Right lobe of liver (tissue), 6 donors: ENCODE results near the gene CARMIL1. TPM values are rescaled to one million over a fixed set of nuclear protein-coding genes. Genes with fewer than 3 reads are reported as not detected.
"Not testable (repeated sequence)": the region's sequence is repeated elsewhere in the genome, so short reads cannot be mapped to it uniquely, and the experiment has no call there.

Experiments
- ATAC-seq, 4 donors: fragments of 200-7000 bp; cut with Tn5 transposase; one replicate each; pipeline ENCODE4 v1.9.1; 2020; ENCODE audit warnings: mild to moderate bottlenecking in 4 of 4, moderate library complexity in 4 of 4
- DNase-seq, 3 donors: peaks; one replicate each; pipeline ENCODE4 v3.0.0-alpha.2; 2020
- H3K27ac ChIP-seq, 3 donors: fragments of 200-600 bp; one replicate each; pipeline ENCODE4 v1.8.0; 2022
- H3K27me3 ChIP-seq, 2 donors: fragments of 200-600 bp; one replicate each; pipeline ENCODE4 v1.8.0; 2022
- H3K36me3 ChIP-seq, 4 donors: fragments of 200-600 bp; sonication (generic) in 1 of 4; one replicate each; pipeline versions ENCODE4 v1.5.1 to v1.8.0; 2017 to 2022; ENCODE audit warnings: control low read depth in 1 of 4
- H3K4me1 ChIP-seq, 4 donors: fragments of 200-600 bp; sonication (generic) in 1 of 4; one replicate each; pipeline versions ENCODE4 v1.5.1 to v1.8.0; 2017 to 2022; ENCODE audit warnings: control low read depth in 1 of 4
- H3K4me3 ChIP-seq, 3 donors: fragments of 200-600 bp; one replicate each; pipeline ENCODE4 v1.8.0; 2022
- H3K9me3 ChIP-seq, 4 donors: fragments of 200-600 bp; sonication (generic) in 1 of 4; one replicate each; pipeline versions ENCODE4 v1.5.1 to v1.8.0; 2017 to 2022; ENCODE audit warnings: control low read depth in 1 of 4
- POLR2A ChIP-seq: fragments of 450-650 bp; IDR thresholded peaks from one replicate; pipeline ENCODE4 v1.6.1; 2017; ENCODE audit warnings: antibody characterized with exemption, mild to moderate bottlenecking
- whole genome bisulfite sequencing: methylation state at CpG from one replicate; pipeline ENCODE4 v1.1.6; 2018; ENCODE audit warnings: low coverage, low lambda C conversion rate; ENCODE audit not compliant: insufficient coverage; ENCODE audit errors: missing lambda C conversion rate; 5-methylcytosine and 5-hydroxymethylcytosine counted together
- intact Hi-C, 2 donors: fragments of 100-400 bp; cut with DNase I; formaldehyde crosslinking; loops; one replicate each; pipeline versions ENCODE4 v1.11.2 to v1.14.1; 2022
- total RNA-seq, 6 experiments: library from RNA; depleted of rRNA in 2 of 6; stranded (reverse); fragments of >200 nt in 2 of 6; fragmentation: NEBNext Ultra II Directional in 3 of 6; extraction: Animal tissue kit (Norgen Biotek cat#: 25700) in 3 of 6; gene quantifications; one replicate each; pipeline versions ENCODE4 v1.1.0 to v1.2.4, GENCODE V29; 2016 to 2023
- TF ChIP-seq, protein P1 (sequence below), 4 donors: fragments of 200-600 bp in 3 of 4; fragments of 450-650 bp in 1 of 4; IDR thresholded peaks; one replicate each; pipeline versions ENCODE4 v1.5.1 to v1.8.0; 2016 to 2022; ENCODE audit warnings: antibody characterized with exemption in 4 of 4, mild to moderate bottlenecking in 2 of 4
- donor health status: DM: no; HTN: yes; CAD: no.
- donor health status: DM: no; HTN: no; CAD: no.
- donor health status: DM: no; HTN: no; CAD: no.
- donor health status: DM: no; HTN: yes; CAD: no.
- donor health status: DM: no; HTN: yes; CAD: no.

The CARMIL1 gene
- total RNA-seq, 6 experiments from 2014 or later, result 3.3 to 8.6 (median 4.6) TPM

GRCh38 chr6:25441663-25442270 lies 162.6 kb downstream of the CARMIL1 start:
- Histone ChIP-seq H3K9me3 (no peaks in the 10 kb centered on the region), H3K27ac (no peak overlapping the region), H3K4me1 (no peaks in the 10 kb centered on the region), H3K27me3 (no peaks in the 10 kb centered on the region), H3K36me3 (no peaks in the 10 kb centered on the region), H3K4me3 (no peak overlapping the region)
- TF ChIP-seq, protein P1, sequence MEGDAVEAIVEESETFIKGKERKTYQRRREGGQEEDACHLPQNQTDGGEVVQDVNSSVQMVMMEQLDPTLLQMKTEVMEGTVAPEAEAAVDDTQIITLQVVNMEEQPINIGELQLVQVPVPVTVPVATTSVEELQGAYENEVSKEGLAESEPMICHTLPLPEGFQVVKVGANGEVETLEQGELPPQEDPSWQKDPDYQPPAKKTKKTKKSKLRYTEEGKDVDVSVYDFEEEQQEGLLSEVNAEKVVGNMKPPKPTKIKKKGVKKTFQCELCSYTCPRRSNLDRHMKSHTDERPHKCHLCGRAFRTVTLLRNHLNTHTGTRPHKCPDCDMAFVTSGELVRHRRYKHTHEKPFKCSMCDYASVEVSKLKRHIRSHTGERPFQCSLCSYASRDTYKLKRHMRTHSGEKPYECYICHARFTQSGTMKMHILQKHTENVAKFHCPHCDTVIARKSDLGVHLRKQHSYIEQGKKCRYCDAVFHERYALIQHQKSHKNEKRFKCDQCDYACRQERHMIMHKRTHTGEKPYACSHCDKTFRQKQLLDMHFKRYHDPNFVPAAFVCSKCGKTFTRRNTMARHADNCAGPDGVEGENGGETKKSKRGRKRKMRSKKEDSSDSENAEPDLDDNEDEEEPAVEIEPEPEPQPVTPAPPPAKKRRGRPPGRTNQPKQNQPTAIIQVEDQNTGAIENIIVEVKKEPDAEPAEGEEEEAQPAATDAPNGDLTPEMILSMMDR (IDR thresholded peaks at IDR 0.05), result no peak
- TF ChIP-seq POLR2A, result no peak
- intact Hi-C loops, result no loop called here
- peak in 2 of 4 donors; percentile 19 to 29 for ATAC-seq
- DNase-seq, result no peak
- 30% methylated on average over 1 of the region's 1 CpG for WGBS

- intact Hi-C loops, result no loop called here
- no peak for TF ChIP-seq POLR2A
- TF ChIP-seq, protein P1 (IDR thresholded peaks at IDR 0.05), result no peak
- no peaks in the 10 kb centered on the region for H3K9me3 ChIP-seq
- H3K4me1 ChIP-seq, result no peaks in the 10 kb centered on the region
- DNase-seq (no peak), ATAC-seq (no peak)
- no peak overlapping the region for H3K27ac ChIP-seq
- no peaks in the 10 kb centered on the region for H3K27me3 ChIP-seq
- H3K36me3 ChIP-seq, result no peaks in the 10 kb centered on the region
- no peak overlapping the region for H3K4me3 ChIP-seq
- 67% methylated on average over 1 of the region's 1 CpG for WGBS
Observed at GRCh38 chr6:25442898-25443297, 163.7 kb downstream of the CARMIL1 start.

GRCh38 chr6:25444521-25444920 lies 165.3 kb downstream of the CARMIL1 start:
- H3K27me3 ChIP-seq, H3K9me3 ChIP-seq, ATAC-seq, H3K27ac ChIP-seq, H3K4me1 ChIP-seq, DNase-seq, intact Hi-C loops, H3K36me3 ChIP-seq, H3K4me3 ChIP-seq: not testable (repeated sequence)
- 78% methylated on average over 4 of the region's 4 CpGs for WGBS

DNA sequence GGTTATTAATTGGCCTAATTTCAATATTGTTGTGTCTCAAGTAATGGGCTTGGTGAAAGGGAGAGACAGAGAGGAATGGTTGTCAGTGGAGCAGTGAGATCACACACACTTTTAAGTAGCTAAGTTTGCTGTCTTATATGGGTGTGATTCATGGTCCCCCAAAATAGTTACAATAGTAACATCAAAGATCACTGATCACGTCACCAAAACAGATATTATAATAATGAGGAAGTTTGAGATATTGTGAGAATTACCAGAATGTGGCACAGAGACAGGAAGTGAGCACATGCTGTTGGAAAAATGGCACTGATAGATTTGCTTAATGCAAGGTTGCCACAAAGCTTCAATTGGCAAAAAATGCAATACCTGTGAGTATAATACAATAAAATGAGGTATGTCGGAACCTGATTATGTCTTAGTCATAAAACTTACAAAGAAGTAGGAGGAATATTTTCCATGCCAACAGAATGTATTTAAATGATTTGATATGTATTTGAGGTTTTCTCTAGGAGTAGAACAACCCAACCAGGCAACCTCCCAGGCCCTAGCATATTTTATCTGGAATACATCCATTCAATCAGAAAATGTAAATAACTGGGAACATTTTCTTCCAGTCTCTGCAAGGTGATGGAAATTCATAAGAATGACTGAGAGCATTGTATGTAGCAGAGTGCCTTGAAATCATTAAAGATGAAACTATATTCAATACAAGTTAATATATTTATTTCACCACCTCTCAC lies 167.8 kb downstream of the CARMIL1 start:
- DNase-seq (no peak), ATAC-seq (no peak)
- 76% methylated on average over 2 of the region's 2 CpGs for WGBS
- no peaks in the 10 kb centered on the region for H3K27me3 ChIP-seq
- TF ChIP-seq, protein P1 (IDR thresholded peaks at IDR 0.05), result no peak
- TF ChIP-seq POLR2A, result no peak
- H3K9me3 ChIP-seq, result no peaks in the 10 kb centered on the region
- intact Hi-C loops, result no loop called here
- no peaks in the 10 kb centered on the region for H3K4me1 ChIP-seq
- H3K27ac ChIP-seq, result no peak overlapping the region
- no peak overlapping the region for H3K4me3 ChIP-seq
- H3K36me3 ChIP-seq, result no peaks in the 10 kb centered on the region

DNA sequence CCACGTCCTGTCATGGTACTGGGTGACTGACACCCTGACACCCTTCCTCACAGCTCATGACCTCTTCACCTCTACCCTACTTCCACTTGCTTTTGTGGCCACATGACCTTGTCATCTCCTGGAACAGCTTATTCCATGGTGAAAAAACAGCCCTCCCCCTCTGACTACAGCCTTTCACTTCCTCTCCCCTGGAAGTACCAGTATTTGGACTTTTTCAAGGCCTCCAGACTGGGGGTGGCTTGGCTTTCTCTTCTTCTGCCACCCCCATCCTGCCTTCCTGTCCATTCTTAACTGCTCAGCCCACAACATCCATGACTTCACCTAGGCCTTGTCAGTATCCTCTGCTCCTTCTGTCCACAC lies 168.4 kb downstream of the CARMIL1 start:
- ATAC-seq (peak; percentile 58 to 74 (median 70)), DNase-seq (no peak)
- H3K27ac ChIP-seq, result no peak overlapping the region

More for the DNA sequence above, 168.4 kb downstream of the CARMIL1 start:
- intact Hi-C loops, result no loop called here
- TF ChIP-seq, protein P1 (IDR thresholded peaks at IDR 0.05), result no peak
- TF ChIP-seq POLR2A, result no peak
- 0% methylated on average over 1 of the region's 1 CpG for WGBS
- Histone ChIP-seq H3K36me3 (no peaks in the 10 kb centered on the region), H3K27me3 (no peaks in the 10 kb centered on the region), H3K9me3 (no peaks in the 10 kb centered on the region), H3K4me1 (no peaks in the 10 kb centered on the region), H3K4me3 (no peak overlapping the region)
